HFF-Myc (cell line): ENCODE results near the gene PRCD.

ENCODE experiments used
- DNase-seq: peaks from one replicate; pipeline ENCODE4 v3.0.0-alpha.2; 2011; ENCODE audit warnings: low read depth; ENCODE audit errors: extremely low read depth
- H3K4me3 ChIP-seq: replicated peaks from 2 replicates; pipeline ENCODE4 v1.5.1; 2011; ENCODE audit warnings: low read depth, mild to moderate bottlenecking, control low read depth, low read length
- CTCF ChIP-seq: IDR thresholded peaks from 2 replicates; pipeline ENCODE4 v1.5.1; 2012; ENCODE audit warnings: mild to moderate bottlenecking, low read depth, low read length, control low read depth; ENCODE audit errors: missing control alignments

Gene PRCD

GRCh38 chr17:76585033-76585648, 45.3 kb downstream of the PRCD start:
- peak overlapping the region; percentile 39 for H3K4me3 ChIP-seq
- TF ChIP-seq CTCF: no peak
- DNase-seq: no peak

DNA sequence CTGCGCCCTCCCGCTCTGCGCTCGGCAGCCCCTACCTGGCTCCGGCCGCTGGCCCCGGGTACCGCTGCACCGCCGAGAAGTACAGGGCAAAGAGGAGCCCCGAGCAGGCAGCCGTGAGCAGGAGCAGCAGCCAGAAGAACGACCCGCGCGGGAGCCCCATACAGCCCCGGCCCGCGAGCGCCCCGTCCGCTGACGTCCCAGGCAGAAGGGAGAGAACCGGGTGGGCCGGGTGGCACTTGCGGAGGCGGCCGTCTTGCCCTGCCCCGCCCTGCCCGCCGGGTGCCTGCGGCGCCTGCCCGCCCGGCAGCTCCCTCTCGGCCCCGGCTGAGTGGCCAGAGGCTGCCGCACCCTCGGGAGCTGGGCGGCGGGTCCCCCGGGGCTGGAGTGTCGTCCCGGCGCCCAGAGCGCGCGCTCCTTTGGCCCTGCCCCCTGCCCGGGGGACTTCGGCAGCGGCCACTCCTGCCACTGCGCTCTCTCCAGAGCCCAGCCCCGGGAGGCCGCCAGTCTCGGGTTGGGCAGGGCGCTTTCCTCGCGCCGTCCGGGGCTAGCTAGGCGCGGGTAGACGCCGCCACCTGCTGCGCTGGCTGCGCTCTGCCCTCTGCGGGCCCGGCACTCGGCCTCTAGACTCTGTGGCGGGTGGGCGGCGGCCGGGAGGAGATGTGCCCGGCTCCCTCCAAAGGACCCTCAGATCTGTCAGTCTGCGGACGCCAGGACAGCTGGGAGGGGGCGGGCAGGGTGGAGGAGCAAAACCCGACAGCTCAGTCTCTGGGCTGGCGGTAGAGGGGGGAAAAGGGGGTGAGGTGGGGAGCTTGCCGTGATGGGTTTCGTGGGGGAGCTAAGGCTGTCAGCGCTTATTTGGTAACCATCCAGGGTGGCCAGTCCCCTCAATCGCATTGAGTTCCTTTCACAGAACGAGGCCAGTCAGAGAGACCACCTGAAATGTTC, 46.1 kb downstream of the PRCD start, which contains the start of gene ST6GALNAC2:
Gene ST6GALNAC2, minus strand, starts transcription at position 212 of the 945 bp plus-strand sequence. Its CDS starts 52 bp downstream, at position 160.
- peak within 1 kb of the TSS; percentile 39 for H3K4me3 ChIP-seq
- DNase-seq: no peak
- TF ChIP-seq CTCF: no peak

DNA sequence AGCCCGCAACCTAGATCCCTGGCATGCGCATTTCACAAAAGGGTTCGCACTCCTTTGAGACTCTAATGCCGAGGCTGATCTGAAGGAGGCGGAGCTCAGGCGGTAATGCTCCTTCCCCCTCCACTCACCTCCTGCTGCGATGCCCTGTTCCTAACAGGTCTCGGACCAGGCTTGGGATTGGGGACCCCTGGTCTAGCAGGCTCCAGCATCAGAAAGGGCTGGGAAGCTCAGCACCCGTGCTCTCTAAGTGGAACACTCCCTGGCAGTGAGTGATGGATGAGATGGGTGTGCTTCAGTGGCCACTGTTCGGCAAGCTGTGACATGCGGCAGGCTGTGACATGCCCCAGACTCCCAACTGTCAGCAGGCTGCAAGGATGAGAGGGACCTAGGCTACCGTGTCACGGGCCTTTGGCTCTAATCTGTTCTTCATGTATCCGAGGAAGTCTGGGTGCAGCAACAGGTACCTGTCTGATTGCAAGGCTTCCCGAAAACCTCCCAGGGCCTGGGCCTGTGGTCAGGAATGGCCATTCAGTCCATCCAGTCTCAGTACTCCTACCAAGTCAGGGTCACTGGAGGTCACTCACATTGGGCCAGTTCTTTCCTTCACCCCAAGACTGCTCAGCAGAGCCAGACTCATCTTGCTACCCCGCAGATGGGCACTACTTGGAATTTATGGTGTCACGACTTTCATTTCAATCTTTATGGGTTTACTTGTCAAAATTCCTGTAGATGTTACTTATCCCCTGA, 47.1 kb downstream of the PRCD start:
- H3K4me3 ChIP-seq: no peak overlapping the region
- DNase-seq: no peak
- no peak for TF ChIP-seq CTCF

GRCh38 chr17:76588182-76588581, 48.3 kb downstream of the PRCD start:
- TF ChIP-seq CTCF: no peak
- no peak overlapping the region for H3K4me3 ChIP-seq
- DNase-seq: no peak

GRCh38 chr17:76593384-76593826, 53.6 kb downstream of the PRCD start:
- no peak for TF ChIP-seq CTCF
- DNase-seq: peak; percentile 12
- H3K4me3 ChIP-seq: no peak overlapping the region

DNA sequence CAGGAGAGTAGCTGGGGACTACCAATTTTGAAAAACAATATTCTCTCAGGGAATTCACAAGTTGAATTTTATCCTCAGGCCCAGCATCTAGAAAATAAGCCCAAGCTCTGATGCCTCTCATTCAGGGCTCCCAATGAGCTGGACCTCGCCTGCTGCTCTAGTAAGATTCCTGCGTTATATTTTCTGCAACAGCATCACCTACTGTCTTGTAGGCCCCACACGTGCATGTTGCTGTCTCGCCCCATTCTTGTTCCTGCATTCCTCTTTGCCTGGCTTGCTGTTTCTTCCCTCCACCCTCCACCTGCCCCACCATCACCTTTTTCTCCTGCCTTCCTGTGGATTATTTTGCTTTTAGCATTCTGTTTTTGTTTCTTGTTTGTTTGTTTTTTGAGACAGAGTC, 54.1 kb downstream of the PRCD start:
- no peak for DNase-seq
- no peak for TF ChIP-seq CTCF
- no peak overlapping the region for H3K4me3 ChIP-seq
